Esophagus muscularis mucosa (tissue), 4 donors: ENCODE data around the gene AADACL4.
"Not testable (repeated sequence)": the region's sequence is repeated elsewhere in the genome, so short reads cannot be mapped to it uniquely, and the experiment has no call there.

Experiments
- CTCF ChIP-seq, 3 experiments: fragments of 200-600 bp in 2 of 3; fragments of 450-650 bp in 1 of 3; sonication (generic) in 2 of 3; IDR thresholded peaks; one replicate each; pipeline ENCODE4 v1.5.1; 2017 to 2019; ENCODE audit warnings: antibody characterized with exemption in 3 of 3, mild to moderate bottlenecking in 2 of 3, moderate library complexity in 1 of 3
- EP300 ChIP-seq: sonication (generic); formaldehyde crosslinking; IDR thresholded peaks from one replicate; pipeline ENCODE4 v1.6.1; 2017; ENCODE audit warnings: antibody characterized with exemption
- POLR2A ChIP-seq: fragments of 450-650 bp; IDR thresholded peaks from one replicate; pipeline ENCODE4 v1.6.1; 2017; ENCODE audit warnings: antibody characterized with exemption, moderate library complexity, mild to moderate bottlenecking, low read depth
- POLR2AphosphoS5 ChIP-seq, 2 donors: sonication (generic); formaldehyde crosslinking; IDR thresholded peaks; one replicate each; pipeline ENCODE4 v1.6.1; 2017; ENCODE audit warnings: antibody characterized with exemption in 2 of 2

GRCh38 chr1:12676122-12676521, 32.2 kb downstream of the AADACL4 start:
- TF ChIP-seq CTCF (IDR thresholded peaks at IDR 0.05); POLR2A; EP300; POLR2AphosphoS5 (IDR thresholded peaks at IDR 0.05): not testable (repeated sequence)
